Measurements from ENCODE around the gene PIK3AP1.
A peak's percentile ranks its signal among the peaks of the same experiment; 100 is the strongest.

DNA sequence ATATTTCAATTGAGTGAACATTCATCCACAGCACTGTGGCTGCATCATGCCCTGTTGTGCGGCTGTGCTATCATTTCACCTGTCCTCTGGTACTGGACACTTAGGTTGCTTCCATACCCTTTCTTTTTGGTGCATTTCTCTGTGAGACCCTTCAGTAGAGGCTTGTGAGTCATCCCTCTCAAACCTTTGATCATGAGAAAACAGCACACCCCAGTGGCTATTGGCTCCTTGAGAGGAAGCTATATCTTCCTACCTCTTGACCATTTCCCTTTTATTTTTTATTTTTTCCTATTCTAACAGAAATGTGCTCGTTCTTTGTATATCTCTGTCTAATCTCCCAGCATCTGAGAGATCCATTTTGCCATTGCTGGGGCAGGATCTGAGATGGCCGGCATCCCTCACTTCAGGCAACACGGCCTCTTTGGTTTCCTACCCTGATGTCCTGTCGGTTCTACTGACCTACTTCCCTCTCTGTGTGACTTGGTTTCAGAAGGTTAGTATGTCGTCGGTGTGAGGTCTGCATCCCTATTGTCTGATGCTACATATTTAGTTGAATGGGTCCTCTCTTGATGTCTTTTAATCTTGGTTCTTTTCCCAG, 23.8 kb upstream of the PIK3AP1 start:
- TF ChIP-seq, protein P1, sequence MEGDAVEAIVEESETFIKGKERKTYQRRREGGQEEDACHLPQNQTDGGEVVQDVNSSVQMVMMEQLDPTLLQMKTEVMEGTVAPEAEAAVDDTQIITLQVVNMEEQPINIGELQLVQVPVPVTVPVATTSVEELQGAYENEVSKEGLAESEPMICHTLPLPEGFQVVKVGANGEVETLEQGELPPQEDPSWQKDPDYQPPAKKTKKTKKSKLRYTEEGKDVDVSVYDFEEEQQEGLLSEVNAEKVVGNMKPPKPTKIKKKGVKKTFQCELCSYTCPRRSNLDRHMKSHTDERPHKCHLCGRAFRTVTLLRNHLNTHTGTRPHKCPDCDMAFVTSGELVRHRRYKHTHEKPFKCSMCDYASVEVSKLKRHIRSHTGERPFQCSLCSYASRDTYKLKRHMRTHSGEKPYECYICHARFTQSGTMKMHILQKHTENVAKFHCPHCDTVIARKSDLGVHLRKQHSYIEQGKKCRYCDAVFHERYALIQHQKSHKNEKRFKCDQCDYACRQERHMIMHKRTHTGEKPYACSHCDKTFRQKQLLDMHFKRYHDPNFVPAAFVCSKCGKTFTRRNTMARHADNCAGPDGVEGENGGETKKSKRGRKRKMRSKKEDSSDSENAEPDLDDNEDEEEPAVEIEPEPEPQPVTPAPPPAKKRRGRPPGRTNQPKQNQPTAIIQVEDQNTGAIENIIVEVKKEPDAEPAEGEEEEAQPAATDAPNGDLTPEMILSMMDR (IDR thresholded peaks at IDR 0.05 in 8 of 11, conservative IDR thresholded peaks at IDR 0.05 in 3 of 11): peak in 7 of 11 experiments; percentile 23 to 49 (median 33)
- no peak for TF ChIP-seq POLR2A (IDR thresholded peaks at IDR 0.05)
- TF ChIP-seq POLR2AphosphoS5 (IDR thresholded peaks at IDR 0.05): no peak
